Neural crest cell (in vitro differentiated cells): Measurements from ENCODE around the gene PSIP1. TPM values are rescaled to one million over a fixed set of nuclear protein-coding genes. Genes with fewer than 3 reads are reported as not detected.
"Not testable (repeated sequence)": the region's sequence is repeated elsewhere in the genome, so short reads cannot be mapped to it uniquely, and the experiment has no call there.

Experiments
- DNase-seq: peaks from one replicate; pipeline ENCODE4 v3.0.0; 2021; ENCODE audit warnings: low read depth, mixed read lengths, low spot score
- H3K27ac Mint-ChIP-seq: one replicate; pipeline ENCODE4 v1.8.0; 2021; ENCODE audit warnings: mild to moderate bottlenecking, mixed read lengths; ENCODE audit not compliant: unreplicated experiment
- H3K27me3 Mint-ChIP-seq: 2 replicates; pipeline ENCODE4 v1.8.0; 2021; ENCODE audit warnings: low read depth, mild to moderate bottlenecking, mixed read lengths
- H3K36me3 Mint-ChIP-seq: 2 replicates; pipeline ENCODE4 v1.8.0; 2021; ENCODE audit warnings: low read depth, mild to moderate bottlenecking, mixed read lengths
- H3K4me1 Mint-ChIP-seq: 2 replicates; pipeline ENCODE4 v1.8.0; 2021; ENCODE audit warnings: mixed read lengths
- H3K4me3 Mint-ChIP-seq: one replicate; pipeline ENCODE4 v1.8.0; 2021; ENCODE audit warnings: mild to moderate bottlenecking, mixed read lengths
- H3K9me3 Mint-ChIP-seq: 2 replicates; pipeline ENCODE4 v1.8.0; 2021; ENCODE audit warnings: mixed read lengths
- total RNA-seq: library from RNA; stranded (reverse); gene quantifications from 2 replicates; pipeline ENCODE4 v1.2.1, GENCODE V29; 2021
- TF ChIP-seq, protein P1 (sequence below): fragments of 200-600 bp; sonication (generic); conservative IDR thresholded peaks from 2 replicates; pipeline ENCODE4 v1.5.0; 2021; ENCODE audit warnings: antibody characterized with exemption, mild to moderate bottlenecking

Gene PSIP1
- total RNA-seq, 1 donor from 2014 or later: 154 TPM

DNA sequence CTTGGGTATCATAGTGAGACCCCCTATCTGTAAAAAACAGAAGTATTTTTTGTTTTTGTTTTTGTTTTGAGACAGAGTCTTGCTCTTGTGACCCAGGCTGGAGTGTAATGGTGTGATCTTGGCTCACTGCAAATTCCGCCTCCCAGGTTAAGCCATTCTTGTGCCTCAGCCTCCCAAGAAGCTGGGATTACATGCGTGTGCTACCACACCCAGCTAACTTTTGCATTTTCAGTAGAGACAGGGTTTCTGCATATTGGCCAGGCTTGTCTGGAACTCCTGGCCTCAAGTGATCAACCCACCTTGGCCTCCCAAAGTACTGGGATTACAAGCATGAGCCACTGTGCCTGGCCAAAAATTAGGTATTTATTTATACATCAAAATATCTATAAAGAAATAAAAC, 31.9 kb upstream of the PSIP1 start:
- H3K27me3 Mint-ChIP-seq: no peaks in the 10 kb centered on the region
- H3K4me1 Mint-ChIP-seq: no peaks in the 10 kb centered on the region
- H3K27ac Mint-ChIP-seq: no peak overlapping the region
- H3K4me3 Mint-ChIP-seq: no peak overlapping the region
- H3K9me3 Mint-ChIP-seq: peaks cover 5% of the 10 kb centered on the region
- TF ChIP-seq, protein P1, sequence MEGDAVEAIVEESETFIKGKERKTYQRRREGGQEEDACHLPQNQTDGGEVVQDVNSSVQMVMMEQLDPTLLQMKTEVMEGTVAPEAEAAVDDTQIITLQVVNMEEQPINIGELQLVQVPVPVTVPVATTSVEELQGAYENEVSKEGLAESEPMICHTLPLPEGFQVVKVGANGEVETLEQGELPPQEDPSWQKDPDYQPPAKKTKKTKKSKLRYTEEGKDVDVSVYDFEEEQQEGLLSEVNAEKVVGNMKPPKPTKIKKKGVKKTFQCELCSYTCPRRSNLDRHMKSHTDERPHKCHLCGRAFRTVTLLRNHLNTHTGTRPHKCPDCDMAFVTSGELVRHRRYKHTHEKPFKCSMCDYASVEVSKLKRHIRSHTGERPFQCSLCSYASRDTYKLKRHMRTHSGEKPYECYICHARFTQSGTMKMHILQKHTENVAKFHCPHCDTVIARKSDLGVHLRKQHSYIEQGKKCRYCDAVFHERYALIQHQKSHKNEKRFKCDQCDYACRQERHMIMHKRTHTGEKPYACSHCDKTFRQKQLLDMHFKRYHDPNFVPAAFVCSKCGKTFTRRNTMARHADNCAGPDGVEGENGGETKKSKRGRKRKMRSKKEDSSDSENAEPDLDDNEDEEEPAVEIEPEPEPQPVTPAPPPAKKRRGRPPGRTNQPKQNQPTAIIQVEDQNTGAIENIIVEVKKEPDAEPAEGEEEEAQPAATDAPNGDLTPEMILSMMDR: no peak
- H3K36me3 Mint-ChIP-seq: no peaks in the 10 kb centered on the region
- no peak for DNase-seq

DNA sequence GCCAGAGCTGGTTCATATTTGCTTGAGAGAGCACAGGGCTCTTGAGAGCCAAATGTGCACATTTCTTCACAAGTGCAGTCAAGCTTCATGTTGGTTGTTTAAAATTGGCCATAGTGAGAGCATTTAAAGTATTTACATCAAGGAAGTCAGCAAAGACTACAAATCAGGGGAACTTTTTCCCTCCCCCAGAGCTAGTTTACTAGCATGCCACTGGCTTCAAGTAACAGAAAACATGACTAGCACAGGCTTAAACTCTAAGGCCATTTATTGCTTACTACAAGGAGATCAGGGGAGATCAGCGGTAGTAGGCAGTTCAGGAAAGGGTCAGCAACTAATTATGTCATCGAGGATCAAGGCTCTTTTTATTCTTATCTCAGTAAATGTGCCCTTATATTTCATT, 31.1 kb upstream of the PSIP1 start:
- H3K4me3 Mint-ChIP-seq: no peak overlapping the region
- H3K27ac Mint-ChIP-seq: no peak overlapping the region
- H3K27me3 Mint-ChIP-seq: no peaks in the 10 kb centered on the region
- H3K4me1 Mint-ChIP-seq: no peaks in the 10 kb centered on the region
- H3K9me3 Mint-ChIP-seq: peaks cover 7% of the 10 kb centered on the region
- no peaks in the 10 kb centered on the region for H3K36me3 Mint-ChIP-seq
- TF ChIP-seq, protein P1: no peak
- no peak for DNase-seq

DNA sequence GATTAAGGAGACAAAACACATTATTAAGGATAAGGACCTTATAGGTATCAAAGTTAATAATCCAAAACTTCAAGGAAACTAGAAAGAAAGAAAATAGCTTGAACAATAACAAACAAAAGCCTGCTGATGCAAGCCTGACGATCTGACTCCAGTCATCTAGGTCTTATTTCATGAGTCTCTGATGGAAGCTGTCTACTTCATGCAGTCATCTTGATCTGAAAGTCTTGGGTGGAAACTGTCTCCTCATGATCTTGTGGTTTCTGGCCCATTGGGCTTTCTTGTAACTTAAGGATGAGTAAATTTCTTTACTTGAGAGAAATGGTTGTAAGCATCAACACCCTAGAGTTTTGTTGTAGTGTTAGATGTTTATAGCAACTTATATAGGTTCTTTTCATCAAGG, 20.6 kb upstream of the PSIP1 start:
- H3K27ac Mint-ChIP-seq: no peak overlapping the region
- H3K4me1 Mint-ChIP-seq: no peaks in the 10 kb centered on the region
- no peak overlapping the region for H3K4me3 Mint-ChIP-seq
- TF ChIP-seq, protein P1: no peak
- DNase-seq: no peak
- peaks cover 2% of the 10 kb centered on the region for H3K9me3 Mint-ChIP-seq
- H3K27me3 Mint-ChIP-seq: no peaks in the 10 kb centered on the region
- H3K36me3 Mint-ChIP-seq: no peaks in the 10 kb centered on the region

DNA sequence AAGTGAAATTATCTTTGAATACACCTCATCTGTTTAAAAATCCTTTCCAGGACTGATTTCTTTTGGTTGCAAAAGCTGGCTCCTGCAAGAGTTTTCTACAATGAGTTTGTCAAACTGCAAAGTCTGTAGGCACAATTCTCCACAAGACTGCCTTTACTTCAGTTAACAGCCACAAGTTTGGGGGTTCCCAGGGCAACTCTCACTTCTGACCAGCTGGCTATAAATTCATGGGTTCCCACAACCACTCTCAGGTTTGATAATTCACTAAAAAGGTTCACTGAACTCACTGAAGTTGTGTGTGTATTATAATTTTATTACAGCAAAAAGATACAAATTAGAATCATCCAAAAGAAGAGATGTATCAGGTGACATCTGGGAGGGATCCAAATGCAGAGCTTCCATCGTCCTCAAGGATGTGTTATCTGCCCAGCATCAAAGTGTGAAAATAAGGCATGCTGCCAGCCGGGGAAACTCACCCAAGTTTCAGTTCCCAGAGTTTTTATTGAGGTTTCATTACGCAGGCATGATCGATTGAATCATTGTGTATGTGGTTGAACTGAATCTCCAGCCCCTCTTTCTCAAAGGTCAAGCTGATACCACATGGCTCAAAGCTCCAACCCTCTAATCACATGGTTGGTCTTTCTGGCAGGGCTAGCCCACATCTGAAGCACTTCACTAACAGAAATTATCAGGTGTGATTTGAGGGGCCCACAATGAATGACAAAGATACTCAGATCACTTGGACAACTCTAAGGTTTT, 19.0 kb upstream of the PSIP1 start:
- H3K4me3 Mint-ChIP-seq: no peak overlapping the region
- no peak overlapping the region for H3K27ac Mint-ChIP-seq
- TF ChIP-seq, protein P1: no peak
- DNase-seq: no peak
- H3K9me3 Mint-ChIP-seq: peaks cover 2% of the 10 kb centered on the region
- no peaks in the 10 kb centered on the region for H3K4me1 Mint-ChIP-seq
- no peaks in the 10 kb centered on the region for H3K27me3 Mint-ChIP-seq
- H3K36me3 Mint-ChIP-seq: no peaks in the 10 kb centered on the region

DNA sequence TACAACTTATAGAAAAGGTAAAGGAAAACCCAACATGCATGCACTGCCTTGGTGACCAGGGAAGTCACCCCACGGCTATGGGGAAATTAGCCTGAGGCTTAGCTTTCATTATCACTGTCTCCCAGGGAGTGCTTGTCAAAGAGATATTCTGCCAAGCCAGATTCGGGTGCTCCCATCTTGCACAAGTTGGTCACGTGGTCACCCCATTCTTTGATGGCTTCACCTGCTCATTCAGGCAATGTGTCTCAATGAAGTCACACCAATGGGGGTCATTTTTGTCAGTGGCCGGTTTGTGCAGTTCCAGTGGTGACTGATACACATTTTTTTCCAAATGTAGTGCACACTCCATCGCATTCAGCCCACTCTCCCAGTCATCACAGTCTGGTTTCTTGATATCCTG, 16.3 kb upstream of the PSIP1 start:
- H3K27ac Mint-ChIP-seq, H3K27me3 Mint-ChIP-seq, DNase-seq, H3K9me3 Mint-ChIP-seq, H3K4me3 Mint-ChIP-seq, H3K4me1 Mint-ChIP-seq, H3K36me3 Mint-ChIP-seq: not testable (repeated sequence)

DNA sequence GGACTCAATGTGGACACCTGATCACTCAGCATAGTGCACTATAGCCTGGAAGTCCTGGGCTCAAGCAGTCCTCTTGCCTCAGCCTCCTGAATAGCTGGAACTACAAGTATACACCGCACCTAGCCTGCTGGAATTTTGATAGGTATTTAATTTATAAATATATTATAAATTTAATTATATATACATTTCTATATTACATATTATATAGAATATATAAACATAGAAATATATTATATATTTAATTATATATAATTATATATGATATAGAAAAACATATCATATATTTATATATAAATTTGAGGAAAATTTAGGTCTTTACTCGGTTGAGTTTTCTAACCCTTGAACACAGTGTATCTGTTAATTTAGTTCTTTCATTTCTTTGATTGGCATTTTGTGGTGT, 15.2 kb upstream of the PSIP1 start:
- Mint-ChIP-seq H3K4me3 (no peak overlapping the region), H3K9me3 (peaks cover 2% of the 10 kb centered on the region), H3K4me1 (no peaks in the 10 kb centered on the region), H3K36me3 (no peaks in the 10 kb centered on the region), H3K27me3 (no peaks in the 10 kb centered on the region), H3K27ac (no peak overlapping the region)
- DNase-seq: no peak
- TF ChIP-seq, protein P1: no peak
